Mucosa of descending colon (tissue), 3 donors: Measurements from ENCODE around the gene SEC14L5. TPM values are rescaled to one million over a fixed set of nuclear protein-coding genes. Genes with fewer than 3 reads are reported as not detected.

Experiments used
- ATAC-seq: fragments of 200-7000 bp; cut with Tn5 transposase; one replicate; pipeline ENCODE4 v1.9.1; 2020; ENCODE audit warnings: mild to moderate bottlenecking, moderate library complexity
- DNase-seq, 3 donors: peaks; one replicate each; pipeline ENCODE4 v3.0.0-alpha.2; 2020
- H3K36me3 ChIP-seq: fragments of 200-600 bp; one replicate; pipeline ENCODE4 v1.8.0; 2021; ENCODE audit warnings: low read depth, mild to moderate bottlenecking
- H3K4me1 ChIP-seq: fragments of 200-600 bp; one replicate; pipeline ENCODE4 v1.8.0; 2021; ENCODE audit warnings: low read depth, mild to moderate bottlenecking
- H3K4me3 ChIP-seq: fragments of 200-600 bp; one replicate; pipeline ENCODE4 v1.8.0; 2021; ENCODE audit warnings: mild to moderate bottlenecking
- H3K9me3 ChIP-seq: fragments of 200-600 bp; one replicate; pipeline ENCODE4 v1.8.0; 2021; ENCODE audit warnings: mild to moderate bottlenecking
- CTCF ChIP-seq: fragments of 200-600 bp; IDR thresholded peaks from one replicate; pipeline ENCODE4 v1.8.0; 2022; ENCODE audit warnings: antibody characterized with exemption, mild to moderate bottlenecking
- intact Hi-C, 2 donors: fragments of 100-400 bp; cut with DNase I in 1 of 2; cut with micrococcal nuclease in 1 of 2; formaldehyde crosslinking; loops; one replicate each; pipeline versions ENCODE4 v1.11.0 to v1.11.1; 2022; cut with DNase I, micrococcal nuclease
- total RNA-seq, 3 donors: library from RNA; stranded (reverse); fragmentation: NEBNext Ultra II Directional in 2 of 3; extraction: Animal tissue kit (Norgen Biotek cat#: 25700) in 2 of 3; gene quantifications; one replicate each; pipeline versions ENCODE4 v1.2.1 to v1.2.4, GENCODE V29; 2021 to 2023
- donor health status: DM: no; HTN: no; CAD: no; lungs with moderate emphysema.
- donor health status: DM: no; HTN: no; CAD: no.
- donor health status: DM: no; HTN: yes; CAD: no.

SEC14L5 gene
- total RNA-seq, 3 donors from 2014 or later, result 1.3 to 1.6 (median 1.4) TPM

GRCh38 chr16:5006348-5007193 lies 48.4 kb downstream of the SEC14L5 start:
- ATAC-seq, result no peak

GRCh38 chr16:5007256-5007655 lies 49.1 kb downstream of the SEC14L5 start:
- Histone ChIP-seq H3K36me3 (no peaks in the 10 kb centered on the region), H3K4me3 (no peak overlapping the region), H3K9me3 (no peaks in the 10 kb centered on the region), H3K4me1 (no peaks in the 10 kb centered on the region)
- ATAC-seq (no peak), DNase-seq (no peak)
- TF ChIP-seq CTCF, result no peak
- intact Hi-C loops, result no loop called here

More at GRCh38 chr16:5006348-5007193, 48.4 kb downstream of the SEC14L5 start:
- TF ChIP-seq CTCF, result no peak
- Histone ChIP-seq H3K36me3 (no peaks in the 10 kb centered on the region), H3K9me3 (no peaks in the 10 kb centered on the region), H3K4me3 (no peak overlapping the region), H3K4me1 (no peaks in the 10 kb centered on the region)
- DNase-seq, result no peak
- intact Hi-C loops, result no loop called here

- Histone ChIP-seq H3K4me3 (no peak overlapping the region), H3K9me3 (no peaks in the 10 kb centered on the region), H3K36me3 (no peaks in the 10 kb centered on the region), H3K4me1 (no peaks in the 10 kb centered on the region)
- TF ChIP-seq CTCF, result no peak
- DNase-seq, result no peak
- ATAC-seq, result no peak
- intact Hi-C loops, result no loop called here
Measured at GRCh38 chr16:5008311-5008731, 50.2 kb downstream of the SEC14L5 start.

GRCh38 chr16:5010576-5011329 lies 52.6 kb downstream of the SEC14L5 start:
- H3K4me1 ChIP-seq, result no peaks in the 10 kb centered on the region
- no peaks in the 10 kb centered on the region for H3K36me3 ChIP-seq
- ATAC-seq, result no peak
- intact Hi-C loops, result no loop called here
- H3K4me3 ChIP-seq, result no peak overlapping the region
- no peak for DNase-seq
- TF ChIP-seq CTCF, result no peak
- no peaks in the 10 kb centered on the region for H3K9me3 ChIP-seq

- no peak for TF ChIP-seq CTCF
- Histone ChIP-seq H3K4me3 (no peak overlapping the region), H3K36me3 (no peaks in the 10 kb centered on the region), H3K4me1 (no peaks in the 10 kb centered on the region), H3K9me3 (no peaks in the 10 kb centered on the region)
- no peak for ATAC-seq
- intact Hi-C loops, result no loop called here
- DNase-seq, result no peak
Measured at GRCh38 chr16:5011637-5012036, 53.5 kb downstream of the SEC14L5 start.
